ENCODE results near the gene P2RY11. TPM values are rescaled to one million over a fixed set of nuclear protein-coding genes. Genes with fewer than 3 reads are reported as not detected.

P2RY11 gene, protein sequence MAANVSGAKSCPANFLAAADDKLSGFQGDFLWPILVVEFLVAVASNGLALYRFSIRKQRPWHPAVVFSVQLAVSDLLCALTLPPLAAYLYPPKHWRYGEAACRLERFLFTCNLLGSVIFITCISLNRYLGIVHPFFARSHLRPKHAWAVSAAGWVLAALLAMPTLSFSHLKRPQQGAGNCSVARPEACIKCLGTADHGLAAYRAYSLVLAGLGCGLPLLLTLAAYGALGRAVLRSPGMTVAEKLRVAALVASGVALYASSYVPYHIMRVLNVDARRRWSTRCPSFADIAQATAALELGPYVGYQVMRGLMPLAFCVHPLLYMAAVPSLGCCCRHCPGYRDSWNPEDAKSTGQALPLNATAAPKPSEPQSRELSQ
- 27.1 and 28.3 TPM in 2 replicates for total RNA-seq
- total RNA-seq (2013), result 4.6 TPM
- polyA plus RNA-seq, result 25.8 and 29.7 TPM in 2 replicates
- polyA minus RNA-seq, result 16.6 and 22.2 TPM in 2 replicates

DNA sequence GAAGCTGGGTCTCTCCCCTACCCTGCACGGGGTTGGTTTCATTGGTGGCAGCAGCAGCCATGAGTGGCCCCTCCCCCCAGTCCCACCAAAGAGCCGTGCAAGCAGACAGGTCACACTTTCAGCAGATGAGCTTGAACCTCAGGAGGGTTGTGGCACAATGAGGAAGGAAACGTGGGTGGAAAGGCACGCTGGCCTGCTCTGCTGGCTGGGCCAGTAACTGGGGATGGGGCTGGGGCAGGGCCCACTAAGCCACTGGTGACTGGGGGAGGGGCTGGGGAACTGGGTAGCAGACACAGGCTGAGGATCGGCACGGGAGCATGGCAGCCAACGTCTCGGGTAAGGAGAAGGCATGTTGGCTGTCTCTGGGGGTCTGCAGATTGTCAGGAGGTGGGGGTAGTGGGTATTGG, at the start of gene P2RY11:
Gene P2RY11, plus strand, starts transcription at position 289 of the 407 bp plus-strand sequence. Its CDS starts 29 bp downstream, at position 318.
- Mint-ChIP-seq H3K4me1 (peaks cover 44% of the 10 kb centered on the region), H3K27ac (peak within 1 kb of the TSS; percentile 90), H3K27me3 (no peaks in the 10 kb centered on the region), H3K9me3 (ENCODE audit: insufficient read depth) (no peaks in the 10 kb centered on the region), H3K4me3 (peak within 1 kb of the TSS; percentile 81)
- 14% methylated on average over 8 of the region's 8 CpGs for WGBS (ENCODE audit: insufficient coverage)
- H3K27ac ChIP-seq (ENCODE audit: low read length in 2 of 2), result peak within 1 kb of the TSS; percentile 10 to 69
- intact Hi-C loops (cut with micrococcal nuclease), result no loop called here
- peaks cover 39% of the 10 kb centered on the region for H3K79me2 ChIP-seq (ENCODE audit: control insufficient read depth, insufficient read depth, low read length)
- H4K20me1 ChIP-seq (ENCODE audit: control insufficient read depth, insufficient read depth, low read length, poor library complexity, severe bottlenecking), result peaks cover 76% of the 10 kb centered on the region
- no peak within 1 kb of the TSS for H2AFZ ChIP-seq (ENCODE audit: insufficient read depth, low read depth, low read length, poor library complexity, severe bottlenecking)
- H3K27me3 ChIP-seq (replicated peaks in 1 of 4; ENCODE audit: control extremely low read depth in 1 of 4, control insufficient read depth in 3 of 4, insufficient read depth in 4 of 4, low read length in 3 of 4), result no peaks in the 10 kb centered on the region
- H3K4me1 ChIP-seq (ENCODE audit: control insufficient read depth in 2 of 2, insufficient read depth in 2 of 2, low read length in 2 of 2), result peaks cover 37 to 49% of the 10 kb centered on the region in 2 donors
- TF ChIP-seq EZH2 (IDR thresholded peaks at IDR 0.05; ENCODE audit: borderline replicate concordance, insufficient read depth, low read depth, low read length, poor library complexity, severe bottlenecking), result no peak
- TF ChIP-seq, protein P1, sequence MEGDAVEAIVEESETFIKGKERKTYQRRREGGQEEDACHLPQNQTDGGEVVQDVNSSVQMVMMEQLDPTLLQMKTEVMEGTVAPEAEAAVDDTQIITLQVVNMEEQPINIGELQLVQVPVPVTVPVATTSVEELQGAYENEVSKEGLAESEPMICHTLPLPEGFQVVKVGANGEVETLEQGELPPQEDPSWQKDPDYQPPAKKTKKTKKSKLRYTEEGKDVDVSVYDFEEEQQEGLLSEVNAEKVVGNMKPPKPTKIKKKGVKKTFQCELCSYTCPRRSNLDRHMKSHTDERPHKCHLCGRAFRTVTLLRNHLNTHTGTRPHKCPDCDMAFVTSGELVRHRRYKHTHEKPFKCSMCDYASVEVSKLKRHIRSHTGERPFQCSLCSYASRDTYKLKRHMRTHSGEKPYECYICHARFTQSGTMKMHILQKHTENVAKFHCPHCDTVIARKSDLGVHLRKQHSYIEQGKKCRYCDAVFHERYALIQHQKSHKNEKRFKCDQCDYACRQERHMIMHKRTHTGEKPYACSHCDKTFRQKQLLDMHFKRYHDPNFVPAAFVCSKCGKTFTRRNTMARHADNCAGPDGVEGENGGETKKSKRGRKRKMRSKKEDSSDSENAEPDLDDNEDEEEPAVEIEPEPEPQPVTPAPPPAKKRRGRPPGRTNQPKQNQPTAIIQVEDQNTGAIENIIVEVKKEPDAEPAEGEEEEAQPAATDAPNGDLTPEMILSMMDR (IDR thresholded peaks at IDR 0.05), result no peak
- CTCF ChIA-PET, result interaction anchor here (0.6 to 15.9 kb wide), 6 partner anchors 9 to 156 kb away, joined by 3 to 263 read pairs (median 5); partner anchors contain the start of genes ANGPTL6 and PPAN
- peaks cover 0 to 6% (median 0%) of the 10 kb centered on the region in 3 donors for H3K9me3 ChIP-seq (ENCODE audit: control extremely low read depth in 1 of 3, control insufficient read depth in 2 of 3, insufficient read depth in 1 of 3, low read length in 2 of 3)
- H3K36me3 ChIP-seq (replicated peaks in 1 of 2; ENCODE audit: control extremely low read depth in 1 of 2, control insufficient read depth in 1 of 2, extremely low read depth in 1 of 2, insufficient read depth in 2 of 2, low read length in 1 of 2), result peaks cover 0 to 65% of the 10 kb centered on the region in 2 experiments
- H3K4me3 ChIP-seq (ENCODE audit: control extremely low read depth in 1 of 5, extremely low read depth in 1 of 5, insufficient read depth in 1 of 5, low read depth in 2 of 5, low read length in 4 of 5), result peak within 1 kb of the TSS in 1 of 5 experiments; percentile 2
- H3K4me2 ChIP-seq (replicated peaks; ENCODE audit: low read depth, low read length, poor library complexity, severe bottlenecking), result peak within 1 kb of the TSS; percentile 68
- POLR2A ChIA-PET, result interaction anchor here (0.6 to 6.6 kb wide), 5 partner anchors 10 to 1625 kb away, joined by 3 to 62 read pairs (median 5); partner anchors contain the start of gene ANGPTL6
- DNase-seq (peak; percentile 61), ATAC-seq (ENCODE audit: low read depth) (peak; percentile 70)
- no peak within 1 kb of the TSS for H3K9ac ChIP-seq (ENCODE audit: low read length)

Measured in B cell (primary cell).